ENCODE data around the gene KCND2. TPM values are rescaled to one million over a fixed set of nuclear protein-coding genes. Genes with fewer than 3 reads are reported as not detected.

KCND2 gene
- total RNA-seq, result 60.1 TPM

GRCh38 chr7:120272701-120273475 lies at the start of gene KCND2:
Gene KCND2, plus strand, starts transcription at chr7:120273175.

Small RNAs within 50 kb of the gene (small RNA-seq; reads per million reads assigned to genes)
- not detected for gene RNU6-581P (ENCODE audit: low replicate concordance)
